IPS DF 6.9 (cell line): ENCODE data around the gene EIF1B.
"Not testable (repeated sequence)": the region's sequence is repeated elsewhere in the genome, so short reads cannot be mapped to it uniquely, and the experiment has no call there.

ENCODE experiments used
- DNase-seq: peaks from one replicate; pipeline ENCODE4 v3.0.0-alpha.2; 2013; ENCODE audit warnings: low read depth, low spot score
- H3K27ac ChIP-seq: one replicate; pipeline ENCODE4 v1.5.1; 2013; ENCODE audit warnings: low read length, control low read depth
- H3K27me3 ChIP-seq: 2 replicates; pipeline ENCODE4 v1.6.1; 2013; ENCODE audit warnings: mild to moderate bottlenecking, low read length; ENCODE audit not compliant: control insufficient read depth, insufficient read depth
- H3K36me3 ChIP-seq: 2 replicates; pipeline ENCODE4 v1.6.1; 2013; ENCODE audit warnings: low read length; ENCODE audit not compliant: control insufficient read depth, insufficient read depth
- H3K4me1 ChIP-seq: 2 replicates; pipeline ENCODE4 v1.6.1; 2013; ENCODE audit warnings: low read length; ENCODE audit not compliant: control insufficient read depth, insufficient read depth
- H3K4me3 ChIP-seq: 2 replicates; pipeline ENCODE4 v1.5.1; 2013; ENCODE audit warnings: mild to moderate bottlenecking, low read length
- H3K9me3 ChIP-seq: 2 replicates; pipeline ENCODE4 v1.6.1; 2013; ENCODE audit warnings: low read length, inconsistent platforms; ENCODE audit not compliant: control insufficient read depth, insufficient read depth
- WGBS: extraction: QIAGEN DNeasy Blood & Tissue Kit; methylation state at CpG from one replicate; pipeline ENCODE4 v1.1.7; 2013; ENCODE audit warnings: mixed read lengths, missing lambda C conversion rate; ENCODE audit not compliant: insufficient read length, insufficient coverage; 5-methylcytosine and 5-hydroxymethylcytosine counted together

The EIF1B gene

GRCh38 chr3:40309418-40309924 lies at the start of gene EIF1B:
Gene EIF1B (plus strand): TSS chr3:40309707. CDS start chr3:40309942, 235 bp downstream.
- WGBS: no CpG with 5 or more reads among the region's 50 CpGs
- Histone ChIP-seq H3K4me1 (peaks cover 3% of the 10 kb centered on the region; the same call in 1 of the 2 replicates), H3K9me3 (no peaks in the 10 kb centered on the region), H3K27me3 (no peaks in the 10 kb centered on the region), H3K4me3 (peak within 1 kb of the TSS; percentile 86), H3K36me3 (peaks cover 8% of the 10 kb centered on the region; the same call in 1 of the 2 replicates), H3K27ac (no peak within 1 kb of the TSS)
- DNase-seq: peak; percentile 91

GRCh38 chr3:40262331-40262730 lies 47.2 kb upstream of the EIF1B start:
- no peak overlapping the region for H3K27ac ChIP-seq
- H3K27me3 ChIP-seq: no peaks in the 10 kb centered on the region
- no peak overlapping the region for H3K4me3 ChIP-seq
- no peak for DNase-seq
- H3K36me3 ChIP-seq: no peaks in the 10 kb centered on the region; the same call in 1 of the 2 replicates
- no peaks in the 10 kb centered on the region for H3K4me1 ChIP-seq
- H3K9me3 ChIP-seq: no peaks in the 10 kb centered on the region

GRCh38 chr3:40264451-40264850 lies 45.1 kb upstream of the EIF1B start:
- H3K4me1 ChIP-seq: no peaks in the 10 kb centered on the region
- WGBS: no CpG with 5 or more reads among the region's 1 CpG
- H3K9me3 ChIP-seq: no peaks in the 10 kb centered on the region
- no peaks in the 10 kb centered on the region for H3K27me3 ChIP-seq
- no peaks in the 10 kb centered on the region; the same call in 1 of the 2 replicates for H3K36me3 ChIP-seq
- no peak overlapping the region for H3K4me3 ChIP-seq
- DNase-seq: no peak
- H3K27ac ChIP-seq: no peak overlapping the region

- Histone ChIP-seq H3K4me1 (no peaks in the 10 kb centered on the region), H3K27ac (no peak overlapping the region), H3K27me3 (no peaks in the 10 kb centered on the region)
Measured at GRCh38 chr3:40265181-40265580, 44.3 kb upstream of the EIF1B start.

GRCh38 chr3:40267937-40268724 lies 41.4 kb upstream of the EIF1B start:
- Histone ChIP-seq H3K4me3 (no peak overlapping the region), H3K9me3 (no peaks in the 10 kb centered on the region), H3K27me3 (no peaks in the 10 kb centered on the region), H3K36me3 (no peaks in the 10 kb centered on the region), H3K27ac (no peak overlapping the region), H3K4me1 (no peaks in the 10 kb centered on the region)
- no CpG with 5 or more reads among the region's 4 CpGs for WGBS
- DNase-seq: no peak

More at GRCh38 chr3:40265181-40265580, 44.3 kb upstream of the EIF1B start:
- Histone ChIP-seq H3K4me3 (no peak overlapping the region), H3K9me3 (no peaks in the 10 kb centered on the region), H3K36me3 (no peaks in the 10 kb centered on the region; the same call in 1 of the 2 replicates)
- no peak for DNase-seq

- Histone ChIP-seq H3K27ac (no peak overlapping the region), H3K4me3 (no peak overlapping the region), H3K9me3 (no peaks in the 10 kb centered on the region), H3K4me1 (no peaks in the 10 kb centered on the region), H3K27me3 (no peaks in the 10 kb centered on the region), H3K36me3 (no peaks in the 10 kb centered on the region)
- WGBS: no CpG with 5 or more reads among the region's 2 CpGs
- no peak for DNase-seq
Measured at GRCh38 chr3:40268802-40269524, 40.5 kb upstream of the EIF1B start.

- Histone ChIP-seq H3K36me3 (no peaks in the 10 kb centered on the region), H3K9me3 (no peaks in the 10 kb centered on the region), H3K27ac (no peak overlapping the region), H3K4me1 (no peaks in the 10 kb centered on the region), H3K27me3 (no peaks in the 10 kb centered on the region), H3K4me3 (no peak overlapping the region)
- DNase-seq: no peak
- WGBS: no CpG with 5 or more reads among the region's 1 CpG
Measured at GRCh38 chr3:40278791-40279190, 30.7 kb upstream of the EIF1B start.

GRCh38 chr3:40281995-40282394 lies 27.5 kb upstream of the EIF1B start:
- Histone ChIP-seq H3K4me3 (no peak overlapping the region), H3K9me3 (no peaks in the 10 kb centered on the region), H3K36me3 (no peaks in the 10 kb centered on the region), H3K4me1 (no peaks in the 10 kb centered on the region), H3K27ac (no peak overlapping the region), H3K27me3 (no peaks in the 10 kb centered on the region)
- DNase-seq: no peak
- no CpG with 5 or more reads among the region's 2 CpGs for WGBS

- H3K27ac ChIP-seq, H3K36me3 ChIP-seq, H3K4me3 ChIP-seq, H3K4me1 ChIP-seq, DNase-seq, H3K27me3 ChIP-seq, H3K9me3 ChIP-seq: not testable (repeated sequence)
- whole genome bisulfite sequencing: no CpG with 5 or more reads among the region's 5 CpGs
Measured at GRCh38 chr3:40283057-40283456, 26.4 kb upstream of the EIF1B start.

- Histone ChIP-seq H3K4me3 (no peak overlapping the region), H3K36me3 (no peaks in the 10 kb centered on the region), H3K9me3 (no peaks in the 10 kb centered on the region), H3K27me3 (no peaks in the 10 kb centered on the region), H3K27ac (no peak overlapping the region), H3K4me1 (no peaks in the 10 kb centered on the region)
- no CpG with 5 or more reads among the region's 2 CpGs for WGBS
- DNase-seq: no peak
Measured at GRCh38 chr3:40287248-40287647, 22.3 kb upstream of the EIF1B start.
